Activated naive CD8-positive, alpha-beta T cell treated with anti-CD3 and anti-CD28 coated beads, Interleukin-2, amount 10 ng/mL, durations not matched to agents 7 days and 5 days (primary cell): Measurements from ENCODE around the gene ZNF74. TPM values are rescaled to one million over a fixed set of nuclear protein-coding genes. Genes with fewer than 3 reads are reported as not detected.

ENCODE experiments used
- ATAC-seq: fragments of 150-1000 bp; cut with Tn5 transposase; one replicate; pipeline ENCODE4 v1.10.0; 2021; ENCODE audit warnings: low read depth, moderate library complexity
- POLR2A ChIA-PET: fragments of 350-600 bp; sonication (Branson Sonifier 250); formaldehyde crosslinking; loops from one replicate; lab custom pipeline; 2021; ENCODE audit warnings: antibody characterized with exemption; lab: Charles Lee
- DNase-seq: peaks from one replicate; pipeline ENCODE4 v3.0.0; 2021
- H3K27ac Mint-ChIP-seq: one replicate; pipeline ENCODE4 v1.8.0; 2022; ENCODE audit warnings: mild to moderate bottlenecking, mixed read lengths
- H3K27me3 Mint-ChIP-seq: one replicate; pipeline ENCODE4 v1.8.0; 2022; ENCODE audit warnings: mild to moderate bottlenecking, moderate library complexity, mixed read lengths
- H3K36me3 Mint-ChIP-seq: one replicate; pipeline ENCODE4 v1.8.0; 2021; ENCODE audit warnings: mild to moderate bottlenecking, mixed read lengths
- H3K4me1 Mint-ChIP-seq: one replicate; pipeline ENCODE4 v1.8.0; 2021; ENCODE audit warnings: mixed read lengths
- H3K4me3 Mint-ChIP-seq: one replicate; pipeline ENCODE4 v1.8.0; 2022; ENCODE audit warnings: mild to moderate bottlenecking, moderate library complexity, mixed read lengths
- H3K9me3 Mint-ChIP-seq: one replicate; pipeline ENCODE4 v1.8.0; 2021; ENCODE audit warnings: mixed read lengths
- total RNA-seq, 2 experiments: library from RNA; stranded (reverse); gene quantifications; one replicate each; pipeline ENCODE4 v1.2.3, GENCODE V29; 2021

Gene ZNF74
- total RNA-seq, 2 experiments from 2014 or later: 10.7 to 13.3 TPM

- no peaks in the 10 kb centered on the region for H3K36me3 Mint-ChIP-seq
- H3K9me3 Mint-ChIP-seq: no peaks in the 10 kb centered on the region
- no peak overlapping the region for H3K27ac Mint-ChIP-seq
- POLR2A ChIA-PET: no interaction called here
- H3K4me1 Mint-ChIP-seq: peaks cover 9% of the 10 kb centered on the region
- ATAC-seq (no peak), DNase-seq (peak; percentile 40)
- peaks cover 54% of the 10 kb centered on the region for H3K27me3 Mint-ChIP-seq
- peak overlapping the region; percentile 77 for H3K4me3 Mint-ChIP-seq
These were observed 43.0 kb downstream of the ZNF74 start for GRCh38 chr22:20436768-20437612.

- POLR2A ChIA-PET: no interaction called here
- Mint-ChIP-seq H3K9me3 (no peaks in the 10 kb centered on the region), H3K27ac (no peak within 1 kb of the TSS), H3K27me3 (peaks cover 48% of the 10 kb centered on the region), H3K4me1 (peaks cover 9% of the 10 kb centered on the region), H3K36me3 (no peaks in the 10 kb centered on the region), H3K4me3 (peak within 1 kb of the TSS; percentile 77)
- DNase-seq (peak; percentile 41), ATAC-seq (peak; percentile 27)
These were observed 43.9 kb downstream of the ZNF74 start, which contains the start of gene SCARF2 for GRCh38 chr22:20437613-20438426. SCARF2 (minus strand) TSS chr22:20437825; CDS start chr22:20437754, 71 bp downstream.

DNA sequence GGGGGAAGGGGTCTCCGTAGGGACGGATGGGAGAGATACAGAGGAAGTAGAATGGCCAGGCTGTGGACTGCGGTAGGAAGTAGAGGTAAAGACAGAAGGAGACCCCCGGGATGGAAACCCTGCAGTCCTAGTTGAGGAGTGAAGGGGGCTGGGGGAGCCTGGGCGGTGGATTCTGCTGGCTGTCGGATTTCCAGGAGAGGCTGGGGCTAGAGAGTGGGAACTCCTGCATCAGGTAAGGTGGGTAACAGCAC, 44.4 kb downstream of the ZNF74 start:
- Mint-ChIP-seq H3K36me3 (no peaks in the 10 kb centered on the region), H3K27ac (no peak overlapping the region), H3K27me3 (peaks cover 42% of the 10 kb centered on the region), H3K4me1 (peaks cover 9% of the 10 kb centered on the region), H3K9me3 (no peaks in the 10 kb centered on the region), H3K4me3 (no peak overlapping the region)
- ATAC-seq (no peak), DNase-seq (no peak)
- POLR2A ChIA-PET: no interaction called here

- no peak overlapping the region for H3K4me3 Mint-ChIP-seq
- no peaks in the 10 kb centered on the region for H3K9me3 Mint-ChIP-seq
- no peak for ATAC-seq
- DNase-seq: peak; percentile 33
- H3K27ac Mint-ChIP-seq: no peak overlapping the region
- peaks cover 39% of the 10 kb centered on the region for H3K27me3 Mint-ChIP-seq
- H3K36me3 Mint-ChIP-seq: no peaks in the 10 kb centered on the region
- POLR2A ChIA-PET: no interaction called here
- H3K4me1 Mint-ChIP-seq: peaks cover 9% of the 10 kb centered on the region
These were observed 44.9 kb downstream of the ZNF74 start for GRCh38 chr22:20438678-20439492.

DNA sequence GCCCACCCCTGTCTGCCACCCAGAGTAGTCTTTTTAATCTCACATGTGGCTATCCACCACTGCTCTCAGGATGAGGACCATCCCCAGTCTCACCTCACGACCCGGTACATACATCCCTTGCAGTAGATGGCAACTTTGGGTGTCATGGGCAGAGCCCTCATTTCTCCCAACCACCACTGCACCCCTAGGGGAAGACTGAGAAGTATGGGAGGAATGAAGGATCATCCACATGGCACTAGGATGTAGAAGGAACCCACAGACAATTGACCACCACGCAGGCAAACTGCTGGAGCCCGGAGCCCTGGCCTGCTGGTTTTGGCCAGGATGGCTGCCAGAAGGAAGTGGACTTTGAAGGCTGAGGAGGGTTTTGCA, 45.6 kb downstream of the ZNF74 start:
- H3K4me3 Mint-ChIP-seq: no peak overlapping the region

GRCh38 chr22:20439928-20440575, 46.1 kb downstream of the ZNF74 start:
- Mint-ChIP-seq H3K4me1 (peaks cover 10% of the 10 kb centered on the region), H3K27me3 (peaks cover 28% of the 10 kb centered on the region), H3K27ac (no peak overlapping the region), H3K9me3 (no peaks in the 10 kb centered on the region), H3K4me3 (no peak overlapping the region), H3K36me3 (peaks cover 5% of the 10 kb centered on the region)
- DNase-seq (peak; percentile 31), ATAC-seq (no peak)
- POLR2A ChIA-PET: no interaction called here

More for the DNA sequence above, 45.6 kb downstream of the ZNF74 start:
- DNase-seq (peak; percentile 22), ATAC-seq (no peak)
- Mint-ChIP-seq H3K4me1 (peaks cover 10% of the 10 kb centered on the region), H3K9me3 (no peaks in the 10 kb centered on the region), H3K27me3 (peaks cover 33% of the 10 kb centered on the region), H3K36me3 (peaks cover 3% of the 10 kb centered on the region), H3K27ac (no peak overlapping the region)
- POLR2A ChIA-PET: no interaction called here

- POLR2A ChIA-PET: interaction anchor here (0.7 kb wide), 1 partner anchor 16 kb away, joined by 3 read pairs; no protein-coding TSS in a partner anchor
- Mint-ChIP-seq H3K36me3 (peaks cover 5% of the 10 kb centered on the region), H3K27ac (no peak overlapping the region), H3K4me3 (no peak overlapping the region), H3K27me3 (peaks cover 19% of the 10 kb centered on the region), H3K9me3 (no peaks in the 10 kb centered on the region), H3K4me1 (peaks cover 10% of the 10 kb centered on the region)
- peak; percentile 29 for DNase-seq
- no peak for ATAC-seq
These were observed 47.0 kb downstream of the ZNF74 start for GRCh38 chr22:20440637-20441591.

GRCh38 chr22:20441631-20442484, 47.9 kb downstream of the ZNF74 start:
- Mint-ChIP-seq H3K27me3 (peaks cover 14% of the 10 kb centered on the region), H3K27ac (no peak overlapping the region), H3K36me3 (peaks cover 6% of the 10 kb centered on the region), H3K4me3 (no peak overlapping the region), H3K4me1 (peaks cover 7% of the 10 kb centered on the region), H3K9me3 (no peaks in the 10 kb centered on the region)
- POLR2A ChIA-PET: no interaction called here
- DNase-seq: no peak
- ATAC-seq: no peak

DNA sequence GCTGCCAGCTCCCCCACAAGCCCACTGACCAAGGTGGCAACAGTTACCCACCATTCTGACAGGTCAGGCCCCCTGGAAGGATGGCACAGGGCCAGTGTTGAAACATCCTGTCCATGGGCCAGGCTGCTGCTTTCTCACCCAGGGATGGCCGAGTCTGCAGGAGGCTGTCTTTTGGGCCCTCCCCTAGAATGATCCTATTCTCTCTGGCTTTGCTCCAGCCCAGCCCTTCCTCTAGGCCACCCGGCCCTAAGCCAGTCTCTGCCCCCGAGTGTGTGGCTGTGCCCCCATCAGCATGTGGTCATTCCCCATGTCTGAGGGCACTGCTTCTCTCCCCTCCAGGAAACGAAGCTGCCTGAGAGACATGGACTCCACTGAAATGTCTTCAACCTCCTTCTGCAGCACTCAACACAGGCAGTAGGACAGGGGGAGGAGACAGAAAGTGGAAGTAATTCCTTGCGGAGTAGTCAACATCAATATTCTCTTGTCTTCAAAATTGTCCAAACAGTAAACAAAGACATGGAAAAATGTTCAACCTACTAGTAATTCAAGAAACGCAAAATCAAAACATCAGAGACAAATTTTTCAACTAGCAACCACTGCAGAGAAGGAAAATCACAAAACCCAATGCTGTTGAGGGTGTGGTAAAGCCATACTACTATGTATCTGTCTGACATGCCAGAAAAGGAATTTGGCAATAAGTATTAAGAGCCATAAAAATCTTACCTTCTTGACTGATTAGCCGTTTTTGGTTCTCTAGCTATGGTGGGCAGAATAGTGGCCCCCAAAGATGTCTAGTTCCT, 48.7 kb downstream of the ZNF74 start:
- POLR2A ChIA-PET: no interaction called here
- H3K36me3 Mint-ChIP-seq: peaks cover 6% of the 10 kb centered on the region
- peaks cover 9% of the 10 kb centered on the region for H3K27me3 Mint-ChIP-seq
- H3K27ac Mint-ChIP-seq: no peak overlapping the region
- DNase-seq: no peak
- peaks cover 3% of the 10 kb centered on the region for H3K4me1 Mint-ChIP-seq
- no peak for ATAC-seq
- H3K4me3 Mint-ChIP-seq: no peak overlapping the region
- no peaks in the 10 kb centered on the region for H3K9me3 Mint-ChIP-seq

DNA sequence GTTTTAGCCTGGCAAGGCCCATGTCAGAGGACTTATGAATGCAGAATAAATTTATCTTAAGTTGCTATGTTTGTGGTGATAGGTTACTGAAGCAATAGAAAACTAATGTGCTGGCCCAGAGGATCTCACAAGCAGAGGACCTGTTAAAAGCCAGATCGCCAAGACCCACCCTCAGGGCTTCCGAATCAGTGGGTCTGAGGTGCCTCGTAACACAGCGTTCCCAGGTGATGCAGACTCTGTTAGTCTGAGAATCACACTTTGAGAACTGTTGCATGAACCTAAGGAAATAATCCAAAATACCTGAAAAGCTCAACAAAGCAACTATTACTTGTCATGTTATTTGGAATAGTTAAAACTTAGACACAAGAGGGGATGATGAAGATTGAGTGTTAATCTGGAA, 50.4 kb downstream of the ZNF74 start:
- no peak overlapping the region for H3K4me3 Mint-ChIP-seq
- no peaks in the 10 kb centered on the region for H3K9me3 Mint-ChIP-seq
- H3K36me3 Mint-ChIP-seq: peaks cover 6% of the 10 kb centered on the region
- H3K27ac Mint-ChIP-seq: no peak overlapping the region
- ATAC-seq (no peak), DNase-seq (no peak)
- H3K27me3 Mint-ChIP-seq: no peaks in the 10 kb centered on the region
- peaks cover 1% of the 10 kb centered on the region for H3K4me1 Mint-ChIP-seq
- POLR2A ChIA-PET: no interaction called here
